ENCODE measurements around the gene OPCML. TPM values are rescaled to one million over a fixed set of nuclear protein-coding genes. Genes with fewer than 3 reads are reported as not detected.

OPCML gene
- total and polyA plus RNA-seq, 2 of the 13 experiments (the other 11 are each of a cell fraction or from before 2014, with no cell fraction given): not detected

DNA sequence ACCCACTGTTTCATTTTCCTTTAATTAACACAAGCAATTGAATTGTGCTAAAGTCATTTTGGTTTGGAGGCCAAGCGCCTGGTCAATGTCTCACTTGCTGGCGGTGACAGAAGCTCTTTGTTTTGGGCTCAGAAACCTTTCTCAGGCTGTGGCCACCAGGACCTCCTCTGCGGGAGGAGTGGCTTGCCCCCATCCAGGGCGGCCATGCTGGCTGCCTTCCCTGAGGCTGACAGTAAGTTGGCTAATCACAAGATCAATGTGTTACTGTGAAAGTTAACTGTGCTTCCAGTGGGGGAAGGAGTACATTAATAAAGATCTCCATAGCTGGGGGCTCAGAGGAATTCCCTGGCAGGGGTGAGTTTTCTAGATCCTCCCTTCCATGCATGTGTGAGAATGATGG is 1087.4 kb downstream of the OPCML start:
- intact Hi-C loops (cut with micrococcal nuclease; ENCODE audit: unreplicated experiment) (no loop called here), in situ Hi-C loops (cut with HindIII; ENCODE audit: extremely low pct_ligation_motif_present, low pct_unique_long_range_greater_than_20kb) (no loop called here)
- no peaks in the 10 kb centered on the region for H4K20me1 ChIP-seq (ENCODE audit: insufficient read depth, low read length)
- no peaks in the 10 kb centered on the region for H3K4me1 ChIP-seq (ENCODE audit: insufficient read depth, low read length)
- no TSS peak for BruUV-seq (replicated peaks)
- no peak overlapping the region for H3K27ac ChIP-seq (ENCODE audit: extremely low read length, insufficient read depth, low read length)
- no peak overlapping the region for H2AFZ ChIP-seq (ENCODE audit: low read length)
- H3K27me3 ChIP-seq (ENCODE audit: control insufficient read depth in 1 of 2, insufficient read depth in 2 of 2, low read length in 2 of 2): no peaks in the 10 kb centered on the region
- ATAC-seq: no peak
- no peak for FAIRE-seq
- no peak overlapping the region for H3K9ac ChIP-seq (ENCODE audit: insufficient read depth, low read depth, low read length)
- POLR2A ChIA-PET: no interaction called here
- WGBS (ENCODE audit: low lambda C conversion rate): 0% methylated on average over 4 of the region's 4 CpGs
- peaks cover 64% of the 10 kb centered on the region for H3K9me3 ChIP-seq (ENCODE audit: low read length)
- no peak overlapping the region for H3K4me3 ChIP-seq (replicated peaks in 1 of 3; ENCODE audit: insufficient read depth in 1 of 3, low read depth in 2 of 3, low read length in 3 of 3)
- no peak for DNase-seq (ENCODE audit: low spot score)
- H3K79me2 ChIP-seq (ENCODE audit: insufficient read depth, low read length): no peaks in the 10 kb centered on the region
- no peaks in the 10 kb centered on the region for H3K36me3 ChIP-seq (replicated peaks in 1 of 2; ENCODE audit: control insufficient read depth in 1 of 2, insufficient read depth in 2 of 2, low read length in 2 of 2)
- H3K4me2 ChIP-seq (ENCODE audit: low read depth, low read length): no peak overlapping the region
- CTCF ChIA-PET (ENCODE audit: low intra/inter-chr PET ratio, low total read pairs): no interaction called here
- no peak for TF ChIP-seq ZNF672 (CRISPR knock-in tag; IDR thresholded peaks at IDR 0.05)
- TF ChIP-seq DR1 (CRISPR knock-in tag; IDR thresholded peaks at IDR 0.05): no peak
- no peak for TF ChIP-seq FOXA3 (CRISPR knock-in tag; IDR thresholded peaks at IDR 0.05)
- TF ChIP-seq RBFOX2 (IDR thresholded peaks at IDR 0.05; ENCODE audit: low read depth, low read length): no peak
- no peak for TF ChIP-seq HOXD1 (CRISPR knock-in tag; IDR thresholded peaks at IDR 0.05)
- no peak for TF ChIP-seq ZNF468 (CRISPR knock-in tag; IDR thresholded peaks at IDR 0.05)
- TF ChIP-seq, protein P1, sequence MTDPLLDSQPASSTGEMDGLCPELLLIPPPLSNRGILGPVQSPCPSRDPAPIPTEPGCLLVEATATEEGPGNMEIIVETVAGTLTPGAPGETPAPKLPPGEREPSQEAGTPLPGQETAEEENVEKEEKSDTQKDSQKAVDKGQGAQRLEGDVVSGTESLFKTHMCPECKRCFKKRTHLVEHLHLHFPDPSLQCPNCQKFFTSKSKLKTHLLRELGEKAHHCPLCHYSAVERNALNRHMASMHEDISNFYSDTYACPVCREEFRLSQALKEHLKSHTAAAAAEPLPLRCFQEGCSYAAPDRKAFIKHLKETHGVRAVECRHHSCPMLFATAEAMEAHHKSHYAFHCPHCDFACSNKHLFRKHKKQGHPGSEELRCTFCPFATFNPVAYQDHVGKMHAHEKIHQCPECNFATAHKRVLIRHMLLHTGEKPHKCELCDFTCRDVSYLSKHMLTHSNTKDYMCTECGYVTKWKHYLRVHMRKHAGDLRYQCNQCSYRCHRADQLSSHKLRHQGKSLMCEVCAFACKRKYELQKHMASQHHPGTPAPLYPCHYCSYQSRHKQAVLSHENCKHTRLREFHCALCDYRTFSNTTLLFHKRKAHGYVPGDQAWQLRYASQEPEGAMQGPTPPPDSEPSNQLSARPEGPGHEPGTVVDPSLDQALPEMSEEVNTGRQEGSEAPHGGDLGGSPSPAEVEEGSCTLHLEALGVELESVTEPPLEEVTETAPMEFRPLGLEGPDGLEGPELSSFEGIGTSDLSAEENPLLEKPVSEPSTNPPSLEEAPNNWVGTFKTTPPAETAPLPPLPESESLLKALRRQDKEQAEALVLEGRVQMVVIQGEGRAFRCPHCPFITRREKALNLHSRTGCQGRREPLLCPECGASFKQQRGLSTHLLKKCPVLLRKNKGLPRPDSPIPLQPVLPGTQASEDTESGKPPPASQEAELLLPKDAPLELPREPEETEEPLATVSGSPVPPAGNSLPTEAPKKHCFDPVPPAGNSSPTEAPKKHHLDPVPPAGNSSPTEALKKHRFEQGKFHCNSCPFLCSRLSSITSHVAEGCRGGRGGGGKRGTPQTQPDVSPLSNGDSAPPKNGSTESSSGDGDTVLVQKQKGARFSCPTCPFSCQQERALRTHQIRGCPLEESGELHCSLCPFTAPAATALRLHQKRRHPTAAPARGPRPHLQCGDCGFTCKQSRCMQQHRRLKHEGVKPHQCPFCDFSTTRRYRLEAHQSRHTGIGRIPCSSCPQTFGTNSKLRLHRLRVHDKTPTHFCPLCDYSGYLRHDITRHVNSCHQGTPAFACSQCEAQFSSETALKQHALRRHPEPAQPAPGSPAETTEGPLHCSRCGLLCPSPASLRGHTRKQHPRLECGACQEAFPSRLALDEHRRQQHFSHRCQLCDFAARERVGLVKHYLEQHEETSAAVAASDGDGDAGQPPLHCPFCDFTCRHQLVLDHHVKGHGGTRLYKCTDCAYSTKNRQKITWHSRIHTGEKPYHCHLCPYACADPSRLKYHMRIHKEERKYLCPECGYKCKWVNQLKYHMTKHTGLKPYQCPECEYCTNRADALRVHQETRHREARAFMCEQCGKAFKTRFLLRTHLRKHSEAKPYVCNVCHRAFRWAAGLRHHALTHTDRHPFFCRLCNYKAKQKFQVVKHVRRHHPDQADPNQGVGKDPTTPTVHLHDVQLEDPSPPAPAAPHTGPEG (CRISPR knock-in tag; IDR thresholded peaks at IDR 0.05): no peak
- TF ChIP-seq ZNF30 (CRISPR knock-in tag; IDR thresholded peaks at IDR 0.05): no peak
- no peak for TF ChIP-seq IKZF4 (CRISPR knock-in tag; IDR thresholded peaks at IDR 0.05; ENCODE audit: borderline replicate concordance, low read depth, not compliant biosample characterization)
- TF ChIP-seq, protein P2, sequence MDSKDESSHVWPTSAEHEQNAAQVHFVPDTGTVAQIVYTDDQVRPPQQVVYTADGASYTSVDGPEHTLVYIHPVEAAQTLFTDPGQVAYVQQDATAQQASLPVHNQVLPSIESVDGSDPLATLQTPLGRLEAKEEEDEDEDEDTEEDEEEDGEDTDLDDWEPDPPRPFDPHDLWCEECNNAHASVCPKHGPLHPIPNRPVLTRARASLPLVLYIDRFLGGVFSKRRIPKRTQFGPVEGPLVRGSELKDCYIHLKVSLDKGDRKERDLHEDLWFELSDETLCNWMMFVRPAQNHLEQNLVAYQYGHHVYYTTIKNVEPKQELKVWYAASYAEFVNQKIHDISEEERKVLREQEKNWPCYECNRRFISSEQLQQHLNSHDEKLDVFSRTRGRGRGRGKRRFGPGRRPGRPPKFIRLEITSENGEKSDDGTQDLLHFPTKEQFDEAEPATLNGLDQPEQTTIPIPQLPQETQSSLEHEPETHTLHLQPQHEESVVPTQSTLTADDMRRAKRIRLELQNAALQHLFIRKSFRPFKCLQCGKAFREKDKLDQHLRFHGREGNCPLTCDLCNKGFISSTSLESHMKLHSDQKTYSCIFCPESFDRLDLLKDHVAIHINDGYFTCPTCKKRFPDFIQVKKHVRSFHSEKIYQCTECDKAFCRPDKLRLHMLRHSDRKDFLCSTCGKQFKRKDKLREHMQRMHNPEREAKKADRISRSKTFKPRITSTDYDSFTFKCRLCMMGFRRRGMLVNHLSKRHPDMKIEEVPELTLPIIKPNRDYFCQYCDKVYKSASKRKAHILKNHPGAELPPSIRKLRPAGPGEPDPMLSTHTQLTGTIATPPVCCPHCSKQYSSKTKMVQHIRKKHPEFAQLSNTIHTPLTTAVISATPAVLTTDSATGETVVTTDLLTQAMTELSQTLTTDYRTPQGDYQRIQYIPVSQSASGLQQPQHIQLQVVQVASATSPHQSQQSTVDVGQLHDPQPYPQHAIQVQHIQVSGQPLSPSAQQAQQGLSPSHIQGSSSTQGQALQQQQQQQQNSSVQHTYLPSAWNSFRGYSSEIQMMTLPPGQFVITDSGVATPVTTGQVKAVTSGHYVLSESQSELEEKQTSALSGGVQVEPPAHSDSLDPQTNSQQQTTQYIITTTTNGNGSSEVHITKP (CRISPR knock-in tag; IDR thresholded peaks at IDR 0.05; ENCODE audit: low read depth): no peak
- TF ChIP-seq ZKSCAN8 (CRISPR knock-in tag; IDR thresholded peaks at IDR 0.05; ENCODE audit: borderline replicate concordance): no peak
- no peak for TF ChIP-seq HHEX (CRISPR knock-in tag; IDR thresholded peaks at IDR 0.05)
- TF ChIP-seq FOXM1 (CRISPR knock-in tag; IDR thresholded peaks at IDR 0.05): no peak
- TF ChIP-seq ZNF20 (CRISPR knock-in tag; IDR thresholded peaks at IDR 0.05): no peak
- TF ChIP-seq ELF4 (CRISPR knock-in tag; IDR thresholded peaks at IDR 0.05; ENCODE audit: borderline replicate concordance): no peak
- TF ChIP-seq, protein P3, sequence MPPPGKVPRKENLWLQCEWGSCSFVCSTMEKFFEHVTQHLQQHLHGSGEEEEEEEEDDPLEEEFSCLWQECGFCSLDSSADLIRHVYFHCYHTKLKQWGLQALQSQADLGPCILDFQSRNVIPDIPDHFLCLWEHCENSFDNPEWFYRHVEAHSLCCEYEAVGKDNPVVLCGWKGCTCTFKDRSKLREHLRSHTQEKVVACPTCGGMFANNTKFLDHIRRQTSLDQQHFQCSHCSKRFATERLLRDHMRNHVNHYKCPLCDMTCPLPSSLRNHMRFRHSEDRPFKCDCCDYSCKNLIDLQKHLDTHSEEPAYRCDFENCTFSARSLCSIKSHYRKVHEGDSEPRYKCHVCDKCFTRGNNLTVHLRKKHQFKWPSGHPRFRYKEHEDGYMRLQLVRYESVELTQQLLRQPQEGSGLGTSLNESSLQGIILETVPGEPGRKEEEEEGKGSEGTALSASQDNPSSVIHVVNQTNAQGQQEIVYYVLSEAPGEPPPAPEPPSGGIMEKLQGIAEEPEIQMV (CRISPR knock-in tag; IDR thresholded peaks at IDR 0.05; ENCODE audit: low read depth): no peak

Measured in HepG2 (cell line).